Uterus (tissue), 4 donors: Measurements from ENCODE around the gene WNT9A. TPM values are rescaled to one million over a fixed set of nuclear protein-coding genes. Genes with fewer than 3 reads are reported as not detected.

ENCODE experiments used
- DNase-seq, 2 donors: peaks; one replicate each; pipeline ENCODE4 v3.0.0-alpha.2; 2019 to 2020
- H3K27ac ChIP-seq, 2 donors: fragments of 200-600 bp; sonication (generic); 1 replicate in 1 of 2; 2 replicates in 1 of 2; pipeline ENCODE4 v1.5.1; 2016 to 2018
- H3K27me3 ChIP-seq, 2 donors: fragments of 200-600 bp; sonication (generic); one replicate each; pipeline ENCODE4 v1.5.1; 2018 to 2019; ENCODE audit warnings: control low read depth in 1 of 2
- H3K36me3 ChIP-seq, 2 donors: fragments of 200-600 bp; sonication (generic); one replicate each; pipeline ENCODE4 v1.5.1; 2019; ENCODE audit warnings: control low read depth in 1 of 2
- H3K4me1 ChIP-seq, 2 donors: fragments of 200-600 bp; sonication (generic); one replicate each; pipeline ENCODE4 v1.5.1; 2018 to 2019; ENCODE audit warnings: control low read depth in 1 of 2
- H3K4me3 ChIP-seq, 2 donors: fragments of 200-600 bp; sonication (generic); 1 replicate in 1 of 2; 2 replicates in 1 of 2; pipeline ENCODE4 v1.5.1; 2018 to 2019; ENCODE audit warnings: mild to moderate bottlenecking in 1 of 2
- H3K9me3 ChIP-seq, 2 donors: fragments of 200-600 bp; sonication (generic); one replicate each; pipeline ENCODE4 v1.5.1; 2019; ENCODE audit warnings: control low read depth in 1 of 2
- POLR2A ChIP-seq, 2 donors: fragments of 450-650 bp; IDR thresholded peaks; one replicate each; pipeline ENCODE4 v1.6.1; 2016; ENCODE audit warnings: antibody characterized with exemption in 2 of 2, mild to moderate bottlenecking in 1 of 2, moderate library complexity in 1 of 2
- intact Hi-C: fragments of 100-400 bp; cut with DNase I; formaldehyde crosslinking; loops from one replicate; pipeline ENCODE4 v1.15.1; 2023; ENCODE audit warnings: low total_unique reads
- total RNA-seq, 4 donors: library from RNA; depleted of rRNA in 3 of 4; stranded (reverse); fragments of >200 nt in 3 of 4; gene quantifications; one replicate each; pipeline versions ENCODE4 v1.1.0 to v1.2.4, GENCODE V29; 2014 to 2023
- TF ChIP-seq, protein P1 (sequence below), 4 experiments: fragments of 200-600 bp in 2 of 4; fragments of 450-650 bp in 2 of 4; sonication (generic) in 2 of 4; IDR thresholded peaks; one replicate each; pipeline ENCODE4 v1.5.1; 2016 to 2019; ENCODE audit warnings: antibody characterized with exemption in 4 of 4, mild to moderate bottlenecking in 2 of 4, moderate library complexity in 1 of 4
- donor health status: DM: yes; HTN: yes; CAD: no.

Gene WNT9A
- total RNA-seq, 4 donors from 2014 or later = 2.4 to 6.8 (median 4.4) TPM; not detected in 1

DNA sequence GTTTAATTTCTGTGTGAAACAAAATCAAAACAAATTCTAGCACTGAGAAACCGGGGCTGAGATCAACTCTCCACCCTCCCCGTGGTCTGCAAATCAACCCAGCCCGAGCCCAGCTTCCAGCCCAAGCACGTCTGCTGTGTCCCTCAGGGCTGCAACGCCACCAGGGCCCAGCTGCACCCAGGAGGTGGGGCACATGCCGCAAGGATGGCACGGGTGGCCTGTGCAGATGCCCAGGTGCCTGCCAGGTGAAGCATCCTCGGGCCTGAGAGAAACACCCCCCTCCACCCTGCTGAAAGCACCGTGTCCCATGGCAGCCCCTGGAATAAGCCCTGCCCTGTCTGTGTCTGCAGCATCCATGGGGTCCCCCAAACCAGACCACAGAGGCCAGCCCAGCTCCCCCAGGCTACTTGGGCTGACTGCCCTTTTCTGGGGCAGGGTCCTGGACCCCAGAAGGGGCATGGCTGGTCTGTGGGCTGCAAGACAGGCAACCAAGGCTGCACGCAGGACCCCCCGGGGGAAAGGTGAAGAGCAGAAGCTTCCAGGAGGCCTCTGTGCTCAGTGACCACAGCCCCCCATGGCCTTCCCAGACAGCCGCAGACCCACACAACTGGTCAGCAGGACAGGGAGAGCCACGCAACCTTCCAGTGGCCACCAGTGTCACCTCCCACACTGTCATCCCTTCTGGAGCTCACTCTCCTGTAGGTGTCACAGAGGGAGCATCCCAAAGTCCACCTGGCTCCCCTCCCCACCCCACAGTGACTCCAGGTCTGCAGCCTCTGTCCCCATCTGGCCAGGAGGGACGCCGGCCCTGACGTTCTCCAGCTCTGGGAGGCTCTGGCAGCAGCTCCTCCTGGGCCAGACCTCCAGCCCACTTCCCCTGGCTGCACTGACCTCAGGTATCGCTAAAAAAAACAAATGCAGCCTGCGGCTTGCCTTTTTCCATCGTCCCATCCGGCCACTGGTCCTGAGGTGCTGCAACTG, 7.7 kb downstream of the WNT9A start:
- Histone ChIP-seq H3K9me3 (no peaks in the 10 kb centered on the region), H3K4me3 (no peak overlapping the region), H3K27me3 (no peaks in the 10 kb centered on the region), H3K36me3 (no peaks in the 10 kb centered on the region), H3K27ac (no peak overlapping the region), H3K4me1 (no peaks in the 10 kb centered on the region)
- TF ChIP-seq, protein P1, sequence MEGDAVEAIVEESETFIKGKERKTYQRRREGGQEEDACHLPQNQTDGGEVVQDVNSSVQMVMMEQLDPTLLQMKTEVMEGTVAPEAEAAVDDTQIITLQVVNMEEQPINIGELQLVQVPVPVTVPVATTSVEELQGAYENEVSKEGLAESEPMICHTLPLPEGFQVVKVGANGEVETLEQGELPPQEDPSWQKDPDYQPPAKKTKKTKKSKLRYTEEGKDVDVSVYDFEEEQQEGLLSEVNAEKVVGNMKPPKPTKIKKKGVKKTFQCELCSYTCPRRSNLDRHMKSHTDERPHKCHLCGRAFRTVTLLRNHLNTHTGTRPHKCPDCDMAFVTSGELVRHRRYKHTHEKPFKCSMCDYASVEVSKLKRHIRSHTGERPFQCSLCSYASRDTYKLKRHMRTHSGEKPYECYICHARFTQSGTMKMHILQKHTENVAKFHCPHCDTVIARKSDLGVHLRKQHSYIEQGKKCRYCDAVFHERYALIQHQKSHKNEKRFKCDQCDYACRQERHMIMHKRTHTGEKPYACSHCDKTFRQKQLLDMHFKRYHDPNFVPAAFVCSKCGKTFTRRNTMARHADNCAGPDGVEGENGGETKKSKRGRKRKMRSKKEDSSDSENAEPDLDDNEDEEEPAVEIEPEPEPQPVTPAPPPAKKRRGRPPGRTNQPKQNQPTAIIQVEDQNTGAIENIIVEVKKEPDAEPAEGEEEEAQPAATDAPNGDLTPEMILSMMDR (IDR thresholded peaks at IDR 0.05) = no peak
- TF ChIP-seq POLR2A (IDR thresholded peaks at IDR 0.05) = no peak
- DNase-seq = no peak
- intact Hi-C loops = no loop called here

DNA sequence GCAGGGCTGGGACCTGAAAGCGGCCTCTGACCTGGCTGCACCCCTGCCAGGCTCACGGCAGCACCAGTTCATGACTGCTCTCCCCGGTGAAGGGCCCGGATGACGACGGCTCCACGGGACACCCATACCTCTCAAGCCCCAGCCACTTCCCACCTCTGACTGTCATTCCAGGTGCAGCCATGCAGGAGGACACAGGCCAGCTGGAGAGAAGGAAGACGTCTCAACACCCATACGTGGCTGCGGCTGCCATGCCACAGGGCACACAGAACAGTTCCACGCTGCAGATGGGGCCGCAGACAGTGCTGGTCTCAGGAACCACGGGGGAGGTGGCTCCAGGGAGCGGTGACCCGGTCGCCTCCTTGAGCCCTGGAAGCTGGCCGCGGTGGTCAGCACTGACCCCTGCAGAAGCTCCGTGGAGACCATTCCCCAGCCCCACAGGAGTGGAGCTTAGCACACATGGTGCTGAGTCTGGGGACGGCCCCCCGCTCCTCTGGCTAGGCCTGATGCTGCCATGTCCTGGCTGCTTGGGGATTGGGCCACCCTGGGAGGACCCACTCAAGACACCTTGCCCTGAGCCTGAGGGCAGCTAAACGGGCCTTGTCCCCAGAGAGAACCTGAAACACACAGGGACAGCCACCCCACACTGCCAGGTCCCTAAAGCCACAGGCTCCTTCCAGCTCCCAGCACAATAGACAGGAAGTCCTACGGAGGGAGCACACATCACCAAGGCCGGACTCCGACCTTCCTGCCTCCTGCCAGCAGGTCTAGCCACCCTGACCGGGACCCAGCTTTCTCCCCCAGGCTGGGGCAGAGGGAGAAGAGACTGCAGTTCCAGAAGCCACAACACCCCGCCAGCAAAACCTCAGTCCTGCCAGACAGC, 8.6 kb downstream of the WNT9A start:
- Histone ChIP-seq H3K27ac (no peak overlapping the region), H3K4me1 (no peaks in the 10 kb centered on the region), H3K27me3 (no peaks in the 10 kb centered on the region), H3K9me3 (no peaks in the 10 kb centered on the region), H3K4me3 (no peak overlapping the region), H3K36me3 (no peaks in the 10 kb centered on the region)
- peak in 1 of 2 donors; percentile 11 for DNase-seq
- TF ChIP-seq POLR2A (IDR thresholded peaks at IDR 0.05) = no peak
- TF ChIP-seq, protein P1 (IDR thresholded peaks at IDR 0.05) = no peak
- intact Hi-C loops = no loop called here

DNA sequence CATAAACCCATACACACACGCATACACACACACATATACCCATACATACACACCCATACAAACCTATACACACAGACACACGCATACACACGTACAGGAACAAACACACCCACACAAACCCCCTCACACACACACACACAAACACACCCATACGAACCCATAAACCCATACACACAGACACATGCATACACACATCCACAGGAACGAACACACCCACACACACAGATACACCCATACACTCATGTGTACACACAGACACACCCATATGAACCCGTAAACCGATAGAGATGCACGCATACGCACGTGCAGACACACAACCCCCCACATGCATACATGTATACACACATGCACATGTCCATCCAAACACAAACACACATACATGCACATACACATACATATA, 9.5 kb downstream of the WNT9A start:
- H3K27me3 ChIP-seq = no peaks in the 10 kb centered on the region
- no peaks in the 10 kb centered on the region for H3K36me3 ChIP-seq
- TF ChIP-seq, protein P1 (IDR thresholded peaks at IDR 0.05) = no peak
- DNase-seq = no peak
- intact Hi-C loops = no loop called here
- H3K9me3 ChIP-seq = no peaks in the 10 kb centered on the region
- no peaks in the 10 kb centered on the region for H3K4me1 ChIP-seq
- no peak overlapping the region for H3K4me3 ChIP-seq
- no peak overlapping the region for H3K27ac ChIP-seq

DNA sequence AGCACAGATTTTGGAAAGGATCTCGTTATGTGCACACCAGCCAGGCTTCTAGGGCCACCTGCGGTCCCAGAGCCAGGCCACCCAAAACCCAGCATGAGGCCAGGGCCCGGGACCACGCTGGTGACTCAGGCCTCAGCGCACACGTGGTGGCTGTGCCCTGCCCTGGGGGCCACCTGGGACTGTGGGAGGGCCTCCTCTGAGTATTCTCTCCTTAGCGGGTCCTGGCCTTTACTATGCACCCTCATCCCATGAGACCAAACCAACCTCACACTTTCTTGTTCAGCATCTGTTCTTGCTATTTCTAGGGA, 9.9 kb downstream of the WNT9A start:
- TF ChIP-seq, protein P1 (IDR thresholded peaks at IDR 0.05) = no peak
- TF ChIP-seq POLR2A (IDR thresholded peaks at IDR 0.05) = no peak
- no peaks in the 10 kb centered on the region for H3K9me3 ChIP-seq
- no peak overlapping the region for H3K4me3 ChIP-seq
- no peaks in the 10 kb centered on the region for H3K27me3 ChIP-seq
- DNase-seq = no peak
- intact Hi-C loops = no loop called here
- H3K4me1 ChIP-seq = no peaks in the 10 kb centered on the region
- H3K27ac ChIP-seq = no peak overlapping the region
- no peaks in the 10 kb centered on the region for H3K36me3 ChIP-seq
